Astrocyte (in vitro differentiated cells and primary cell): ENCODE measurements around the gene MSL1. TPM values are rescaled to one million over a fixed set of nuclear protein-coding genes. Genes with fewer than 3 reads are reported as not detected.
A peak's percentile ranks its signal among the peaks of the same experiment; 100 is the strongest.

Source experiments
- DNase-seq: peaks from one replicate; pipeline ENCODE4 v3.0.0-alpha.2; 2010; ENCODE audit warnings: low read depth
- FAIRE-seq: peaks from 2 replicates; lab custom pipeline; 2011; peaks lifted over from hg19 to GRCh38; lab: Jason Lieb, UNC
- H2AFZ ChIP-seq: 2 replicates; pipeline ENCODE4 v1.6.0; 2012; ENCODE audit warnings: low read depth, low read length, inconsistent platforms
- H3K27ac ChIP-seq: 2 replicates; pipeline ENCODE4 v1.5.1; 2011; ENCODE audit warnings: low read depth, low read length, inconsistent platforms
- H3K27me3 ChIP-seq: 2 replicates; pipeline ENCODE4 v1.6.0; 2011; ENCODE audit warnings: low read length, inconsistent platforms; ENCODE audit not compliant: insufficient read depth
- H3K36me3 ChIP-seq: 2 replicates; pipeline ENCODE4 v1.5.1; 2011; ENCODE audit warnings: low read length, inconsistent platforms; ENCODE audit not compliant: insufficient read depth
- H3K4me1 ChIP-seq: 2 replicates; pipeline ENCODE4 v1.5.1; 2011; ENCODE audit warnings: low read length, inconsistent platforms; ENCODE audit not compliant: insufficient read depth
- H3K4me2 ChIP-seq: 2 replicates; pipeline ENCODE4 v1.6.0; 2012; ENCODE audit warnings: low read length, inconsistent platforms
- H3K4me3 ChIP-seq: 2 replicates; pipeline ENCODE4 v1.5.1; 2011; ENCODE audit warnings: low read depth, mild to moderate bottlenecking, low read length, inconsistent platforms; ENCODE audit not compliant: insufficient read depth
- H3K79me2 ChIP-seq: 2 replicates; pipeline ENCODE4 v1.6.0; 2012; ENCODE audit warnings: mild to moderate bottlenecking, low read length, inconsistent platforms; ENCODE audit not compliant: insufficient read depth
- H3K9ac ChIP-seq: 2 replicates; pipeline ENCODE4 v1.6.0; 2012; ENCODE audit warnings: mild to moderate bottlenecking, low read length, inconsistent platforms
- H3K9me3 ChIP-seq: 2 replicates; pipeline ENCODE4 v1.5.1; 2012; ENCODE audit warnings: low read depth, mild to moderate bottlenecking, low read length, inconsistent platforms; ENCODE audit not compliant: insufficient read depth
- H4K20me1 ChIP-seq: 2 replicates; pipeline ENCODE4 v1.6.0; 2012; ENCODE audit warnings: low read length, inconsistent platforms; ENCODE audit not compliant: insufficient read depth
- H3K27ac Mint-ChIP-seq: one replicate; pipeline ENCODE4 v1.8.0; 2021; ENCODE audit warnings: mild to moderate bottlenecking, mixed read lengths; ENCODE audit not compliant: unreplicated experiment
- H3K27me3 Mint-ChIP-seq: one replicate; pipeline ENCODE4 v1.8.0; 2021; ENCODE audit warnings: low read depth, mixed read lengths; ENCODE audit not compliant: unreplicated experiment
- H3K36me3 Mint-ChIP-seq: one replicate; pipeline ENCODE4 v1.8.0; 2021; ENCODE audit warnings: low read depth, mixed read lengths; ENCODE audit not compliant: unreplicated experiment
- H3K4me1 Mint-ChIP-seq: one replicate; pipeline ENCODE4 v1.8.0; 2021; ENCODE audit warnings: low read depth, mixed read lengths; ENCODE audit not compliant: unreplicated experiment
- H3K4me3 Mint-ChIP-seq: one replicate; pipeline ENCODE4 v1.8.0; 2021; ENCODE audit warnings: mild to moderate bottlenecking, moderate library complexity, mixed read lengths; ENCODE audit not compliant: unreplicated experiment
- H3K9me3 Mint-ChIP-seq: one replicate; pipeline ENCODE4 v1.8.0; 2021; ENCODE audit warnings: mild to moderate bottlenecking, mixed read lengths; ENCODE audit not compliant: unreplicated experiment
- EZH2 ChIP-seq: IDR thresholded peaks from 2 replicates; pipeline ENCODE4 v1.6.1; 2012; ENCODE audit warnings: mild to moderate bottlenecking, low read length, inconsistent platforms; ENCODE audit not compliant: insufficient read depth
- total RNA-seq: library from RNA; stranded (reverse); gene quantifications from 2 replicates; pipeline ENCODE4 v1.2.1, GENCODE V29; 2021
- TF ChIP-seq, protein P1 (sequence below): IDR thresholded peaks from 2 replicates; pipeline ENCODE4 v1.5.1; 2011; ENCODE audit warnings: low read depth, mild to moderate bottlenecking, inconsistent platforms, low read length, moderate library complexity; ENCODE audit not compliant: insufficient read depth

The MSL1 gene
- total RNA-seq, 1 donor from 2014 or later = 81.9 TPM

DNA sequence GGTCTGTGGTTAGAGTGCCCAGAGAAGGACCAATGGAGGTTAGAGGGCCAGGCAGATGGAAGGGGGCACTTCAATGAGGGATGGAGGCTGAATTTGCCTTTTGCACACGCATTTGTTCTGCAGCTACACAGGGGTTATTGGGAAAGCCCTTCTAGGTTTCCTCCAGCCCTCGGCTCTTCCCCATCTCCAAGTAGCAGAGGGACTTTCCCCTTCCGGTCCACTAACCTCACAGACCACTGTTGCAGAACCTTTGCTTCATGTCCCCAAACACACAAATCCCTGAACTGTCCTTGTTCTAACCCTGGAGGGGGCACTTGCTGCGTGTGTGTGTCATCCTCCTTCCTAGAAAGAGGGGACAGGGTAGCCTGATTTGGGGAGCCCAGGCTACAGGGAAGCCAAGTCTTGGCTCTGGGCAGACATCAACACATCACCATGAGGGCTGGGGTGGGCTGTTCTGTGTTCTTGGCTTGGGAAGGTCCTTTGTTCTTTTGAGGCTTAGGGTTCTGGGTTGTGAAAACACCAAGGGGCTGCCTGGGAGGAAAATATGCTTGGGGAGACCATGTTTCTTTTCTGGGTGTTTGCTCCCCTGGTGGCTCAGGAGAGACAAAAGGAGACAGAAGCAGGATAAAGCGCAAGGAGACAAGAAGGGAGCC, 14.1 kb upstream of the MSL1 start:
- H3K9me3 Mint-ChIP-seq = no peaks in the 10 kb centered on the region
- H3K36me3 Mint-ChIP-seq = no peaks in the 10 kb centered on the region
- H3K4me3 Mint-ChIP-seq = peak overlapping the region; percentile 31
- H3K79me2 ChIP-seq = no peaks in the 10 kb centered on the region
- H3K36me3 ChIP-seq = no peaks in the 10 kb centered on the region
- H3K27ac ChIP-seq = peak overlapping the region; percentile 61
- no peaks in the 10 kb centered on the region for H4K20me1 ChIP-seq
- H3K4me1 Mint-ChIP-seq = peaks cover 71% of the 10 kb centered on the region
- H3K27me3 ChIP-seq = no peaks in the 10 kb centered on the region
- H3K9me3 ChIP-seq = no peaks in the 10 kb centered on the region
- DNase-seq (no peak), FAIRE-seq (no peak)
- TF ChIP-seq, protein P1, sequence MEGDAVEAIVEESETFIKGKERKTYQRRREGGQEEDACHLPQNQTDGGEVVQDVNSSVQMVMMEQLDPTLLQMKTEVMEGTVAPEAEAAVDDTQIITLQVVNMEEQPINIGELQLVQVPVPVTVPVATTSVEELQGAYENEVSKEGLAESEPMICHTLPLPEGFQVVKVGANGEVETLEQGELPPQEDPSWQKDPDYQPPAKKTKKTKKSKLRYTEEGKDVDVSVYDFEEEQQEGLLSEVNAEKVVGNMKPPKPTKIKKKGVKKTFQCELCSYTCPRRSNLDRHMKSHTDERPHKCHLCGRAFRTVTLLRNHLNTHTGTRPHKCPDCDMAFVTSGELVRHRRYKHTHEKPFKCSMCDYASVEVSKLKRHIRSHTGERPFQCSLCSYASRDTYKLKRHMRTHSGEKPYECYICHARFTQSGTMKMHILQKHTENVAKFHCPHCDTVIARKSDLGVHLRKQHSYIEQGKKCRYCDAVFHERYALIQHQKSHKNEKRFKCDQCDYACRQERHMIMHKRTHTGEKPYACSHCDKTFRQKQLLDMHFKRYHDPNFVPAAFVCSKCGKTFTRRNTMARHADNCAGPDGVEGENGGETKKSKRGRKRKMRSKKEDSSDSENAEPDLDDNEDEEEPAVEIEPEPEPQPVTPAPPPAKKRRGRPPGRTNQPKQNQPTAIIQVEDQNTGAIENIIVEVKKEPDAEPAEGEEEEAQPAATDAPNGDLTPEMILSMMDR = no peak
- TF ChIP-seq EZH2 = no peak
- H3K9ac ChIP-seq = peak overlapping the region; percentile 53
- peak overlapping the region; percentile 79 for H2AFZ ChIP-seq
- H3K27me3 Mint-ChIP-seq = peaks cover 3% of the 10 kb centered on the region
- no peak overlapping the region for H3K4me3 ChIP-seq
- peak overlapping the region; percentile 76 for H3K4me2 ChIP-seq
- peaks cover 58% of the 10 kb centered on the region for H3K4me1 ChIP-seq
- H3K27ac Mint-ChIP-seq = peak overlapping the region; percentile 69

DNA sequence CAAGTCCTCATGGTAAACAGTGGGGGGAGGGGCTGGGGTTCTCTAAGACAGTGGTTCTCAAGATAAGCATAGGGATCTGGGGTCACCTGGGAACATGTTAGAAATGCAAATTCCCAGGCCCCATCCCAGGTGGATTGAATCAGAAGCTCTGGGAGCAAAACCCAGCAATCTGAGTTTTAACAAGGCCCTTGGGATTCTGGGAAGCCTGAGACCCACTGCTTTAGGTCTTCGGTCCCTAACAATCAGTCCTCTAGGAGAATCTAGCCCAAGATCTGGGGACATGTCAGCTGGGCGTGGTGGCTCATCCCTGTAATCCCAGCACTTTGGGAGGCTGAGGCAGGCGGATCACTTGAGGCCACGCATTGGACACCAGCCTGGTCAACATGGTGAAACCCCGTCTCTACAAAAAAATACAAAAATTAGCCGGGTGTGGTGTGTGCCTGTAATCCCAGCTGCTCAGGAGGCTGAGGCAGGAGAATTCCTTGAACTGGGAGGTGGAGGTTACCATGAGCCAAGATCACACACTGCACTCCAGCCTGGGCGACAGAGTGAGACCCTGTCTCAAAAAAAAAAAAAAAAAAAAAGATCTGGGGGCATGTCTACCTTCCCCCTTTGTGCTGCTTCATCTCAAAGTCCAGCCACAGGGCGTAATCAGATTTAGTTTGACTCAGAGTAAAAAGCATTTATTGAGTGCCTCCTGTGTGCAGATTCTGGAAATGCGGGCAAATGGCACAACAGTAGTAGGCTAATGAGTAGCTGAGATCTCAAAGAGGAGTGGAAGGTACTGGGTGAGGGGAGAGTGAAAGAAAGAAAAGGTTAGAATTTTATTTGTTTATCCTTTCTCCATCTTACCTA, 12.6 kb upstream of the MSL1 start:
- TF ChIP-seq EZH2 = no peak
- TF ChIP-seq, protein P1 = peak; percentile 17
- Histone ChIP-seq H3K79me2 (no peaks in the 10 kb centered on the region), H3K9ac (no peak overlapping the region), H2AFZ (no peak overlapping the region), H3K4me3 (no peak overlapping the region), H3K27ac (no peak overlapping the region), H4K20me1 (no peaks in the 10 kb centered on the region), H3K36me3 (no peaks in the 10 kb centered on the region), H3K9me3 (no peaks in the 10 kb centered on the region), H3K27me3 (no peaks in the 10 kb centered on the region), H3K4me2 (no peak overlapping the region), H3K4me1 (peaks cover 69% of the 10 kb centered on the region)
- H3K36me3 Mint-ChIP-seq = no peaks in the 10 kb centered on the region
- no peaks in the 10 kb centered on the region for H3K9me3 Mint-ChIP-seq
- FAIRE-seq = no peak
- DNase-seq = no peak
- H3K4me1 Mint-ChIP-seq = peaks cover 74% of the 10 kb centered on the region
- no peak overlapping the region for H3K27ac Mint-ChIP-seq
- no peak overlapping the region for H3K4me3 Mint-ChIP-seq
- peaks cover 3% of the 10 kb centered on the region for H3K27me3 Mint-ChIP-seq
